ENCODE data around the gene FHDC1.

DNA sequence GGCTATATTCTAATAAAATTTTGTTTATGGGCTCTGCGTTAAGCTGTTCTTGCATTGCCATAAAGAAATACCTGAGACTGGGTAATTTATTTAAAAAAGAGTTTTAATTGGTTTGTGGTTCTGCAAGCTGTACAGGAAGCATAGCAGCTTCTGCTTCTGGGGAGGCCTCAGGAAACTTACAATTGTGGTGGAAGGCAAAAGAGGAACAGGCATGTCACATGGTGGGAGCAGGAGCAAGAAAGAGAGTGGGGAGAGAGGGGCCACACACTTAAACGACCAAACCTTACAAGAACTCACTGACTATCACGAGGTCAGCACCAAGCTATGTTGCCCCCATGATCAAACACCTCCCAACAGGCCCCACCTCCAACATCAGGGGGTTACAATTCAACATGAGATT lies 74.0 kb downstream of the FHDC1 start:
- no peak for TF ChIP-seq CTCF (IDR thresholded peaks at IDR 0.05; ENCODE audit: low read depth, low read length, poor library complexity, severe bottlenecking)
- no peak for TF ChIP-seq EZH2phosphoT487 (IDR thresholded peaks at IDR 0.05; ENCODE audit: borderline replicate concordance, low read length)
